SH-SY5Y (cell line): ENCODE data around the gene CDH8.

Experiments used
- GATA2 ChIP-seq: IDR thresholded peaks from 2 replicates; pipeline ENCODE4 v1.6.1; 2011; ENCODE audit warnings: mild to moderate bottlenecking, low read depth, low read length
- GATA3 ChIP-seq: IDR thresholded peaks from 2 replicates; pipeline ENCODE4 v1.6.1; 2011; ENCODE audit warnings: low read depth, mild to moderate bottlenecking, low read length, moderate library complexity

CDH8 gene

GRCh38 chr16:62010186-62010585 is 26.1 kb downstream of the CDH8 start:
- TF ChIP-seq GATA2 (no peak), GATA3 (no peak)

GRCh38 chr16:61998460-61998859 is 37.8 kb downstream of the CDH8 start:
- no peak for TF ChIP-seq GATA3
- TF ChIP-seq GATA2, result no peak

- TF ChIP-seq GATA2, result no peak
- no peak for TF ChIP-seq GATA3
Measured at GRCh38 chr16:61993108-61993507, 43.1 kb downstream of the CDH8 start.

- TF ChIP-seq GATA3, result no peak
- no peak for TF ChIP-seq GATA2
Measured at GRCh38 chr16:61987474-61988012, 48.7 kb downstream of the CDH8 start.

- no peak for TF ChIP-seq GATA3
- TF ChIP-seq GATA2, result no peak
Measured at GRCh38 chr16:61969077-61969382, 67.2 kb downstream of the CDH8 start.

GRCh38 chr16:61968242-61969076 is 67.8 kb downstream of the CDH8 start:
- TF ChIP-seq GATA3, result no peak
- TF ChIP-seq GATA2, result no peak

- TF ChIP-seq GATA3 (no peak), GATA2 (no peak)
Measured at GRCh38 chr16:61957075-61957855, 79.0 kb downstream of the CDH8 start.

- no peak for TF ChIP-seq GATA3
- no peak for TF ChIP-seq GATA2
Measured at GRCh38 chr16:61952841-61953240, 83.4 kb downstream of the CDH8 start.

- TF ChIP-seq GATA3 (no peak), GATA2 (no peak)
Measured at GRCh38 chr16:61948414-61948813, 87.8 kb downstream of the CDH8 start.

- TF ChIP-seq GATA3 (no peak), GATA2 (no peak)
Measured at GRCh38 chr16:61946019-61946418, 90.2 kb downstream of the CDH8 start.

GRCh38 chr16:61945511-61945910 is 90.7 kb downstream of the CDH8 start:
- TF ChIP-seq GATA2 (no peak), GATA3 (no peak)

- no peak for TF ChIP-seq GATA2
- TF ChIP-seq GATA3, result no peak
Measured at GRCh38 chr16:61944004-61944403, 92.2 kb downstream of the CDH8 start.

GRCh38 chr16:61940611-61941010 is 95.6 kb downstream of the CDH8 start:
- TF ChIP-seq GATA3 (no peak), GATA2 (no peak)

- TF ChIP-seq GATA2 (no peak), GATA3 (no peak)
Measured at GRCh38 chr16:61937646-61938045, 98.6 kb downstream of the CDH8 start.

- TF ChIP-seq GATA3 (no peak), GATA2 (no peak)
Measured at GRCh38 chr16:61936522-61936921, 99.7 kb downstream of the CDH8 start.

GRCh38 chr16:61934601-61935000 is 101.6 kb downstream of the CDH8 start:
- TF ChIP-seq GATA3, result no peak
- no peak for TF ChIP-seq GATA2
